ENCODE data around the gene TMA7B. TPM values are rescaled to one million over a fixed set of nuclear protein-coding genes. Genes with fewer than 3 reads are reported as not detected.
A peak's percentile ranks its signal among the peaks of the same experiment; 100 is the strongest.

TMA7B gene
- total RNA-seq, 1 donor from 2014 or later, result not detected

DNA sequence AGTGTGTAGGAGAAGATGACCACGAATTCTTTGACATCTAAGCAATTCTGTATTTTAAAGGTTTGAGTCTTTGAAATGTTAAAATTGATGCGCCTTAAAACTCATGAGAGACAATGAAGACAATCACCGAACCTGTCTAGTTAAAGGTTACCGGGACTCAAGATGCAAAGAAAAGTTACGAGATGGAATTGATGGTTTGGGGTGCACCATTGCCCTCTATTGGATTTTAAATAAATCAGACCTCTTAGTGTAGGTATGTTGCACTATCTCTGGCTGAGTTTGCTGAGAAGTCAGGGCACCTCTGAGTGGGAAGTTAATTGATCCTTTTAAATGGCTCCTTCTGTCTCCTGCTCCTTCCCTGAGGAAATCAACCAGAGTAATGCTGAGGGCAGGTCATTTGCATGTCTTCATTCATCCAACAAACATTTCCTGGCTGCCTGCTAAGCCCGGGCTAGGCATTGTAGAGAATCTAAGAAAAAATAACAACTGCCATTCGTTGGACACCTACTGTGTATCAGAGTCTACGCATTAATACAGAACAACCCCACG, 19.4 kb upstream of the TMA7B start:
- H3K36me3 ChIP-seq (ENCODE audit: control insufficient read depth, insufficient read depth, low read length), result no peaks in the 10 kb centered on the region
- TF ChIP-seq, protein P1, sequence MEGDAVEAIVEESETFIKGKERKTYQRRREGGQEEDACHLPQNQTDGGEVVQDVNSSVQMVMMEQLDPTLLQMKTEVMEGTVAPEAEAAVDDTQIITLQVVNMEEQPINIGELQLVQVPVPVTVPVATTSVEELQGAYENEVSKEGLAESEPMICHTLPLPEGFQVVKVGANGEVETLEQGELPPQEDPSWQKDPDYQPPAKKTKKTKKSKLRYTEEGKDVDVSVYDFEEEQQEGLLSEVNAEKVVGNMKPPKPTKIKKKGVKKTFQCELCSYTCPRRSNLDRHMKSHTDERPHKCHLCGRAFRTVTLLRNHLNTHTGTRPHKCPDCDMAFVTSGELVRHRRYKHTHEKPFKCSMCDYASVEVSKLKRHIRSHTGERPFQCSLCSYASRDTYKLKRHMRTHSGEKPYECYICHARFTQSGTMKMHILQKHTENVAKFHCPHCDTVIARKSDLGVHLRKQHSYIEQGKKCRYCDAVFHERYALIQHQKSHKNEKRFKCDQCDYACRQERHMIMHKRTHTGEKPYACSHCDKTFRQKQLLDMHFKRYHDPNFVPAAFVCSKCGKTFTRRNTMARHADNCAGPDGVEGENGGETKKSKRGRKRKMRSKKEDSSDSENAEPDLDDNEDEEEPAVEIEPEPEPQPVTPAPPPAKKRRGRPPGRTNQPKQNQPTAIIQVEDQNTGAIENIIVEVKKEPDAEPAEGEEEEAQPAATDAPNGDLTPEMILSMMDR (IDR thresholded peaks at IDR 0.05; ENCODE audit: insufficient read depth, low read length, severe bottlenecking), result no peak
- DNase-seq (ENCODE audit: low read depth) (peak; percentile 10), FAIRE-seq (no peak)
- no peak overlapping the region for H3K4me3 ChIP-seq (ENCODE audit: low read depth, low read length)
- peaks cover 4% of the 10 kb centered on the region for H3K27me3 ChIP-seq (ENCODE audit: control insufficient read depth, insufficient read depth, low read length)

DNA sequence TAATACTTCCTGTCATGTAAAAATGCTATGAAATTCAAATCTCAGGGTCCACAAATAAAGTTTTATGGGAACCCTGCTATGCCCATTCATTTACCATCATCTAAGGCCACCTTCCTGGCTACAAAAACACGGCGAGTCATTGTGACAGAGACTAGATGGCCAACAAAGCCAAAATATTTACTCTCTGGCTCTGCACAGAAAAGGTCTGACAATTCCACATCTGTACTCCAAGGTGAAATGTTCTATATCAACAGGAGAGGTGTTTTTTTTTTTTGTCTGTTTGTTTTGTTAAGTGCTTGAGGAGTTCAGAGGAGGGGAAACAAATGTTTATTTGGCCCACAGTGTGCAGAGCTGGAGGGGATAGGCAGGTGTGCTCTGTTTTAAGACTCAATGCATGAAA, 18.6 kb upstream of the TMA7B start:
- TF ChIP-seq, protein P1 (IDR thresholded peaks at IDR 0.05; ENCODE audit: insufficient read depth, low read length, severe bottlenecking), result no peak
- no peak for FAIRE-seq
- peaks cover 4% of the 10 kb centered on the region for H3K27me3 ChIP-seq (ENCODE audit: control insufficient read depth, insufficient read depth, low read length)

DNA sequence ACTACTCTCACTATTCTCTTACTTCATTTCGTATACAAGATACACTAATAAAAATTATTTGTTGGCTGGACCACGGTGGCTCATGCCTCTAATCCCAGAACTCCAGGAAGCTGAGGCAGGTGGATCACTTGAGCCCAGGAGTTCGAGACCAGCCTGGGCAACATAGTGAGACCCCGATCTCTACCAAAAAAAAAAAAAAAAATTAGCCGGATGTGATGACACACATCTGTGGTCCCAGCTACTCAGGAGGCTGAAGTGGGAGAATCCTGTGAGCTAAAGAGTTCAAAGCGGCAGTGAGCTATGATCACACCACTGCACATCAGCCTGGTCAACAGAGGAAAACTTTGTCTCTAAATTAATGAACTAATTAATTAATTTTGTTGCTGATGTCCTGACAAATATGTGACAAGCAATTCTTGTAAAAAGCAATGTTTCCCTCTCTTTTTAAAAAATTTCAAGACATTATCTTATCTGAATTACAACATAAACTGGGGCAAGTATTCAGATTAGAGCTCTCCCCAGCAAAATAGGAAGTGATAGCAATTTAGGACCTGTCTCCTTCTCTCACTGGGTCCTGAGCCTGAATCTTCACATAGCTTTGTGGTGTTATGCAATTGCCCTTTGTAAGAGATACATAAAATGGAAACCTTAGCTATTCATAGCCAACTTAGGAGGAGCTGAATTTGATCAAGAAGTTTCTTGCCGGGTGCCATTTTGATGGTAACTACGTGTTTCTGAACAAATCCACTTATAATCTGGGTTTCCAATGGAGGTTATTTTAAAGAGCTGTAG, 17.6 kb upstream of the TMA7B start:
- FAIRE-seq, result no peak
- no peak overlapping the region for H3K4me3 ChIP-seq (ENCODE audit: low read depth, low read length)
- H3K36me3 ChIP-seq (ENCODE audit: control insufficient read depth, insufficient read depth, low read length), result no peaks in the 10 kb centered on the region
- peaks cover 3% of the 10 kb centered on the region for H3K27me3 ChIP-seq (ENCODE audit: control insufficient read depth, insufficient read depth, low read length)
- DNase-seq (ENCODE audit: low read depth), result no peak
- TF ChIP-seq, protein P1 (IDR thresholded peaks at IDR 0.05; ENCODE audit: insufficient read depth, low read length, severe bottlenecking), result no peak

More for the DNA sequence above, 18.6 kb upstream of the TMA7B start:
- Histone ChIP-seq H3K4me3 (ENCODE audit: low read depth, low read length) (no peak overlapping the region), H3K36me3 (ENCODE audit: control insufficient read depth, insufficient read depth, low read length) (no peaks in the 10 kb centered on the region)
- no peak for DNase-seq (ENCODE audit: low read depth)

DNA sequence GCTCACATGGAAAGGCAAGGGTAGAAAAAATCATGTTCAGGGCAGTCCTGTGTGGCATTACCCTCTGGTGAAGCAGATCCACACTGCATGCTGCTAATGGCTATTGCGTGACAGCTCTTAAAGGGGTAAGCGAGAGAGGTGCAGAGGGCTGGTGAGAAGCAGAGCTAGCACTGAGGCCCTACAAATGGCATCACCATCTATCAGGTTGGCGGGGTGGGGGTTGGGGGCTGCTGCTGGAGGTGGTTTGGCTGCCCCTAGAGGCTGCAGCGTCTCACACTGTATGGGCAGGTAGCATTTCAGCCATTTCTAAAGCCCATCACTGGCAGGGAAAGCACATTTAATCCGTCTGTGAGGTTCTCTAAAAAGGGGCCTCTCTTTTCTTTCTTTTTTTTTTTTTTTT, 16.9 kb upstream of the TMA7B start:
- TF ChIP-seq, protein P1 (IDR thresholded peaks at IDR 0.05; ENCODE audit: insufficient read depth, low read length, severe bottlenecking), result no peak
- DNase-seq (ENCODE audit: low read depth) (no peak), FAIRE-seq (no peak)
- Histone ChIP-seq H3K27me3 (ENCODE audit: control insufficient read depth, insufficient read depth, low read length) (peaks cover 3% of the 10 kb centered on the region), H3K36me3 (ENCODE audit: control insufficient read depth, insufficient read depth, low read length) (no peaks in the 10 kb centered on the region), H3K4me3 (ENCODE audit: low read depth, low read length) (no peak overlapping the region)

DNA sequence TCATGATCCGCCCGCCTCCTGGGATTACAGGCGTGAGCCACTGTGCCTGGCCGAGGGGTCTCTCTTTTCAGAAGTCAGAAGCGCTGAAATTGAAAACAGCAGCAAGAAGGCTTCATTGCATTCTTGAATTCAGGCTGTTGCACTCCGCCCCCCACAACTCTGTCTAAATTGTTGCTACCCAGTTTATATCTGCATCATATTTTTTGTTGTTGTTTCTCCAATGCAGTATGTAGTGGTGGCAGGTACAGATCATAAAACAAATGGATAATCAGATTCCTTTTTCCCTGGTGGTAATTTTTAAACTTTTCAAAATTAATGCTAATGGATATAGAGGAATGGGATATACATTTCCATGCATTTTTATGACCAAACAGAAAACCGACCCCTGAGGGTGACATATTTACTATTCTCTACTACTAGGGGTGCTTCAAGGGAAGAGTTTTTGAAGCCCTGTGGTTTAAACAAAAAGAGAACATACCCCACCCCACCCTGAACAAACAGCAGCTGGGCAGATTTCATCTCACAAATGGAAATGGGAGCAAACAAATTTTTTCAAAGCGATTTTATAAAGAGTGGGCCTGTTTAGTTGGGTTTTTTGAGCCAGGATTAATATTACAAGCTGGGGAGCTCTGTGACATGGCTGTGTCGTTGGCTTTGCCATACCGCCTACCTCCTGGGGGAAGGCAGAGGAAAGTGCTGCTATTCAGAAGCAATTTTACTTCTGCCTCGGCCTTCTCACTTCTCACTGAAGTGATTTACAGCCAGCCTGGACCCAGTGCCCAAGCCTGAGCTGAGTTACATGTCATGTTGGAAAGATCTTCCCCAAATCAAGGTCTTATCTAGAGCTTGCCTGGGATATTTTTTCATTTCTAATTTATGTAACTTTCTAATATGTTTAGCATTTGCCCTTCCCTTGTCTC, 16.0 kb upstream of the TMA7B start:
- Histone ChIP-seq H3K4me3 (ENCODE audit: low read depth, low read length) (no peak overlapping the region), H3K36me3 (ENCODE audit: control insufficient read depth, insufficient read depth, low read length) (no peaks in the 10 kb centered on the region), H3K27me3 (ENCODE audit: control insufficient read depth, insufficient read depth, low read length) (peaks cover 2% of the 10 kb centered on the region)
- TF ChIP-seq, protein P1 (IDR thresholded peaks at IDR 0.05; ENCODE audit: insufficient read depth, low read length, severe bottlenecking), result no peak
- DNase-seq (ENCODE audit: low read depth), result no peak
- no peak for FAIRE-seq
